ENCODE results near the gene DCTD.

The DCTD gene

GRCh38 chr4:182880387-182881356 is 36.5 kb downstream of the DCTD start:
- Histone ChIP-seq H3K27ac (ENCODE audit: extremely low read depth, low read depth, low read length) (no peak overlapping the region), H3K36me3 (ENCODE audit: control insufficient read depth in 2 of 2, insufficient read depth in 1 of 2, low read length in 2 of 2) (peaks cover 0 to 21% of the 10 kb centered on the region in 2 experiments; a peak in 2 of 3 replicates), H3K4me1 (ENCODE audit: control insufficient read depth, insufficient read depth, low read length) (no peaks in the 10 kb centered on the region), H3K4me3 (ENCODE audit: low read depth, low read length) (no peak overlapping the region), H3K9me3 (ENCODE audit: control insufficient read depth, insufficient read depth, low read depth, low read length) (no peaks in the 10 kb centered on the region)
- ChIA-PET CTCF (interaction anchor here (0.7 to 0.8 kb wide), 2 partner anchors 45 to 337 kb away, joined by 3 read pairs; no protein-coding TSS in a partner anchor), POLR2A (no interaction called here)
- TF ChIP-seq FEZF1 (tag by site-specific recombination; IDR thresholded peaks at IDR 0.05) (no peak), ZNF19 (tag by site-specific recombination; IDR thresholded peaks at IDR 0.05; ENCODE audit: low read depth) (no peak), ZNF692 (tag by site-specific recombination; IDR thresholded peaks at IDR 0.05) (no peak), ZNF664 (tag by site-specific recombination; IDR thresholded peaks at IDR 0.05) (no peak), HIC1 (tag by site-specific recombination; IDR thresholded peaks at IDR 0.05) (no peak), ZNF843 (tag by site-specific recombination; IDR thresholded peaks at IDR 0.05) (no peak), ZNF624 (tag by site-specific recombination; IDR thresholded peaks at IDR 0.05) (no peak), ZNF394 (tag by site-specific recombination; IDR thresholded peaks at IDR 0.05; ENCODE audit: borderline replicate concordance) (no peak), ZBTB49 (tag by site-specific recombination; IDR thresholded peaks at IDR 0.05; ENCODE audit: low read depth) (no peak), ZNF558 (tag by site-specific recombination; IDR thresholded peaks at IDR 0.05) (no peak), ZNF514 (tag by site-specific recombination; IDR thresholded peaks at IDR 0.05) (no peak), ZNF221 (tag by site-specific recombination; IDR thresholded peaks at IDR 0.05; ENCODE audit: borderline replicate concordance) (no peak), ZNF391 (tag by site-specific recombination; IDR thresholded peaks at IDR 0.05; ENCODE audit: borderline replicate concordance, low read depth) (no peak), ZNF350 (tag by site-specific recombination; IDR thresholded peaks at IDR 0.05) (no peak)

- H3K36me3 ChIP-seq (ENCODE audit: control insufficient read depth in 2 of 2, insufficient read depth in 1 of 2, low read length in 2 of 2), result peaks cover 0 to 14% of the 10 kb centered on the region in 2 experiments; a peak in 2 of 3 replicates
- TF ChIP-seq ZFP41 (tag by site-specific recombination; IDR thresholded peaks at IDR 0.05; ENCODE audit: borderline replicate concordance) (no peak), ZNF157 (tag by site-specific recombination; IDR thresholded peaks at IDR 0.05) (no peak), ZNF394 (tag by site-specific recombination; IDR thresholded peaks at IDR 0.05; ENCODE audit: borderline replicate concordance) (no peak), SP7 (tag by site-specific recombination; IDR thresholded peaks at IDR 0.05) (no peak), ZNF302 (tag by site-specific recombination; IDR thresholded peaks at IDR 0.05; ENCODE audit: low read depth) (no peak), ZEB2 (tag by site-specific recombination; IDR thresholded peaks at IDR 0.05) (no peak), ZXDB (tag by site-specific recombination; IDR thresholded peaks at IDR 0.05) (no peak), ZSCAN30 (tag by site-specific recombination; IDR thresholded peaks at IDR 0.05) (no peak), HOXA7 (CRISPR knock-in tag; IDR thresholded peaks at IDR 0.05; ENCODE audit: borderline replicate concordance) (no peak), SCRT1 (tag by site-specific recombination; IDR thresholded peaks at IDR 0.05; ENCODE audit: borderline replicate concordance) (no peak), ZNF677 (tag by site-specific recombination; IDR thresholded peaks at IDR 0.05) (no peak), KLF7 (tag by site-specific recombination; IDR thresholded peaks at IDR 0.05; ENCODE audit: borderline replicate concordance) (no peak)
- ChIA-PET POLR2A (no interaction called here), CTCF (interaction anchor here (0.8 kb wide), 1 partner anchor 45 kb away, joined by 3 read pairs; no protein-coding TSS in a partner anchor)
- H3K27ac ChIP-seq (ENCODE audit: extremely low read depth, low read depth, low read length), result no peak overlapping the region
- no peaks in the 10 kb centered on the region for H3K4me1 ChIP-seq (ENCODE audit: control insufficient read depth, insufficient read depth, low read length)
- no peak overlapping the region for H3K4me3 ChIP-seq (ENCODE audit: low read depth, low read length)
- H3K9me3 ChIP-seq (ENCODE audit: control insufficient read depth, insufficient read depth, low read depth, low read length), result no peaks in the 10 kb centered on the region
These were observed 37.3 kb downstream of the DCTD start for GRCh38 chr4:182879913-182880312.
